ENCODE results near the gene C4orf36.
A peak's percentile ranks its signal among the peaks of the same experiment; 100 is the strongest.

C4orf36 gene

DNA sequence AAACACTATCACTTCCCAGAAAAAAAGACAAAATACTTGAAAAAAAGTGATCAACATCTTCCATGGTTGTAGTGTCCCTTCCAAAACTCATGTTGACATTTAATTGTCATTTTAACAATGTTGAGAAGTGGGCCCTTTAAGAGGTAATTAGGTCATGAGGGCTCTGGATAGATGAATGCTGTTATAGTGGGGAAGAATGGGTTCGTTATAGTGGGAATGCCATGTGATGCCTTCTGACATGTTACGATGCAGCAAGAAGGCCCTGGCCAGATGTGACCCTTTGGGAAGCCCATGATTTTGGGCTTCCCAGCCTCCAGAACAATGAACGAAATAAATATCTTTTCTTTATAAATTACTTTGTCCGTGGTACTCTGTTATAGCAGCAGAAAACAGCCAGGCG is 39.0 kb downstream of the C4orf36 start:
- DNase-seq = no peak

DNA sequence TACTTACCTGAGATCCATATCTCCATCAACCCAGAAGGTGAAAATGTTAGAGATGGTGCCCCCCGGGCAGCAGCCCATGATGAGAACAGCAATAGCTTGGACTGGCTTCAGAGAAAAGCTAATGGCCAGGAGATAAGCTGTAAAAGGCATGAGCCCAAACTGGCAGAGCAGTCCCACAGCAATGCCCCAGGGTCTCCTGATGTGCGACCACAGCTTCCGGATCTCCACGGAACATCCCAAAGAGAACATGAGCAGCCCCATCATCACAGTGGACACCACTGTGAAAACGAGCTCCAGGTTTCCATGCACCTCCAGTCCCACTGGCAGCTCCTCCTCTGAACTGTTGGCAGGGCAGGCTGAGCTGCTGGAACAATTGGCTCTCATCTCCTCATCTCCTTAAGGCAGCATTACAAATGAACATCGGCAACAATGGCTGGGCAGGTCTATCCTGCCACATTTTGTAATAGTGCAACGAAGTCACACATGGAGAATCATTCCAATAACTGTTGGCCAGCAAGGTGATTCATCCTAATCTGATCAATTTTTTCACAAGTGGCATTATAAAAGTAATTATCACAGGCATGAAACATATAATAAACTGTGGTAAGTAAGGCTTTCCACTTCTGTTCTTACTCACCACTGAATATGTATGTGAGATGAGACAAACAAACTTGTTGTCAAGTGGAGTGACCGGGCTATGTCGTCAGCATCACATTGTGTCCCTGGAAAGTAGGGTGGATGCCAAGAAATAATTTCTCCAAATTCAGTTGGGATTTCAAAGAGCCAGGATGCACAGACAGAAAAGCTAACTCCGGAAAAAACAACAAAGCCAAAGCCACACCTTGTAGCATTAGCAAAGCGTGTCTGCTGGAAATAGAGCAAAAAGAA is 43.2 kb downstream of the C4orf36 start, which contains the start of gene SLC10A6:
TSS of gene SLC10A6 (minus strand) at position 653 of the 888 bp plus-strand sequence. CDS start at position 384, 269 bp downstream.
- no peak for DNase-seq

DNA sequence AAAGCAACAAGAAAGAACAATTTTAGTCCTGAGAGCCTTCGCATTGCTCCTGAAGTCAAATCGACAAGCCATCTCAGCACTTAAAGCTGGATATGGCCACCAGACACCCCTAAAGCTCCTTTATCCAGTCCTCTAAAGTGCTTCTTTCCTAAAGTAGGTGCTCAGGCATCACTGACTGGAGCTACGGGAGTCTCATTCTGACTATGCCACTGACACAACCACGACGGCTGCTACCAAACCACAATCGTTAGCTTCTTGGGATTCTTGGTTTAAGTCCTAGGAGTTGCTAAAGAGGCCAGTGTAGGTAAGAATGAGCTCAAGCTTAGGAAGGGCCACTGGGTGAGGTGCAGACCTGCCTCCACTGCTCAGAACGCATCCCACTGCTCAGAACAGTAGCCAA is 44.1 kb downstream of the C4orf36 start:
- no peak for DNase-seq

DNA sequence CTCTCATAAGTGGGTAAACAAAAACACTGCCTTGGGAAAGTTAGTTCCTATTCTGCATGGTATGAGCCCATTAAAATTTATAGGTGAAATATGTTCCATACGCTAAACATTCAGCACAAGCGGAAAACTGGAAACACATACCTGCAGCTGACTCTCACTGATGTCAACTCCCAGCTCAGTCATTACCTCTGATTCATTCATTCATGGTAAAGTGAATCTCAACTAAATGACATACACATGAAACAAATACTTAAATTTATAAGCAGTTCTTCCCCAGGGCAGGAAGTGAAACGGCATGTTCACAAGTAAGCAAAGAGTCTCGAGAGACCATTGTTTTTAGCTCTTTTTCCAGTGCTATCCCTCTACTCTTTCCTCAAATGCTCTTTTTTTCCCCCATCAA is 44.7 kb downstream of the C4orf36 start:
- no peak for DNase-seq

DNA sequence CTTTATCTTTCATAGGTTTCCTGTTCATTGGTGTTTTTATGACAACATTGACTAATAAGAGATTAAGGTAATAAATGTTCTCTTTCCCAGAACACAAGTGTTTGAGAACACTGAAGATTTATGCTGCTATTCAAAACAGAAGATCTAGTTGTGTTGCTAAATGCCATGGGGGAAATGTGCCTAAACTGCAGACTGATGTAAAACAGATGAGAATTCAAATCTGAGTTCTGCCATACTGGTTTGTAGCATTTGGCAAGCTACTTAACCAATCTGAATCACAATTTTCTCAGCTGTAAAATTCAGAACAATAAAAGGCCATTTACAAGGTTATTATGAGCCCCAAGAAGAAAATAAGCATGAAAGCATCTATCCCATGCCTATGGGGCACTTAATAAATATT is 45.3 kb downstream of the C4orf36 start:
- DNase-seq = no peak

DNA sequence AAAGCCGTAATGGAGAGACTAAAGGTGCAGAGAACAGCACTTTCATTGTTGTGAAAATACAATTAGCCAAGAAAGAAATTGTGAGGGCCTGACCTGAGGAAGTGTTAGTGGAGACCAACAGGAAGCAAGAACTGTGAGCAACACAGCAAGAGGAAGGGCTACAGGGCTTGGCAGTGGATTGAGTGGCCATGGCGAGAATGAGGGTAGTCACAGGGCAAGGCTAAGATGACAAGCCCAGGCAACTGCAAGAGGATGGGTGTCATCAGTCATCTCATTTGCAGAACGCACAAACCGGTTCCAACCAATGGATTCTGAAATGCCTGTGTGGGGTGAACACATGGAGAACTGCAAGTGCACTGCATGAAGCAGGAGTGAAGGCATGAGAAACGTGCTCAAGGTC is 46.6 kb downstream of the C4orf36 start:
- no peak for DNase-seq

DNA sequence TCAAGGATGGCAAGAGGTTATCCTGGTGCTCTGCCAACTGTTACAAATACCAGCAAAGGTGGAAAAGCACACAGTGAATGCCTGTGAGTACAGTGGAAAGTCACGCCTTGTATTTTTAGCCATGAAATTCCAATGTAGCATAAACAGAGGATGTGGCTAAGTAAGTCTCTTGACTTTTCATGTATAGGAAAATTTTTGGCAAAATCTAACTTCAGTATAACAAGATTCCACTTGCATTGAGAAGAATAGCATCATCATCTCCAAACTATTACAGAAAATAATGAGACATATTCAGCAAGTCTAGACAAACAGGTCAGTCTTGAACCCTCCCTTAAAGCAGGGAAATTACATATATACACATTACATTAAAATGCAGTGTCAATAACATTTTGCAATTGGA is 50.9 kb downstream of the C4orf36 start:
- DNase-seq = no peak

DNA sequence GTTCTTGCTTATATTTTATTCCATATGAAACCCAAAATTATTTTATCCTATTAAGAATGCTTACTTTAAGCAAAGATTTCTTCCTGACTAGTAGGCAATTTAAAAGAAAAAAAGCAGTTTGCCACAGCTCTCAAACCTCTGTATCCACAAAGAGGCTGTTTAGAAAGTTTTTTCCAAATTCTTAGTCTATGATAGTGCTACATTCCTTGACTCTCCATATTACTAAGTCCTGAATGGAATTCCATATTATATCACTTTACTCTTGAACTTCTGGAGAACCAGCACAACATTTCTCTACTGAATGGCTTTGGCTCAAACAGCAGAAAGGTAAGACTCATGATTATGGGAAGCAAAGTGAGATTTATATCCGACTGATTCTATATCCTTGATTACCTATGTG is 51.4 kb downstream of the C4orf36 start:
- DNase-seq = no peak

DNA sequence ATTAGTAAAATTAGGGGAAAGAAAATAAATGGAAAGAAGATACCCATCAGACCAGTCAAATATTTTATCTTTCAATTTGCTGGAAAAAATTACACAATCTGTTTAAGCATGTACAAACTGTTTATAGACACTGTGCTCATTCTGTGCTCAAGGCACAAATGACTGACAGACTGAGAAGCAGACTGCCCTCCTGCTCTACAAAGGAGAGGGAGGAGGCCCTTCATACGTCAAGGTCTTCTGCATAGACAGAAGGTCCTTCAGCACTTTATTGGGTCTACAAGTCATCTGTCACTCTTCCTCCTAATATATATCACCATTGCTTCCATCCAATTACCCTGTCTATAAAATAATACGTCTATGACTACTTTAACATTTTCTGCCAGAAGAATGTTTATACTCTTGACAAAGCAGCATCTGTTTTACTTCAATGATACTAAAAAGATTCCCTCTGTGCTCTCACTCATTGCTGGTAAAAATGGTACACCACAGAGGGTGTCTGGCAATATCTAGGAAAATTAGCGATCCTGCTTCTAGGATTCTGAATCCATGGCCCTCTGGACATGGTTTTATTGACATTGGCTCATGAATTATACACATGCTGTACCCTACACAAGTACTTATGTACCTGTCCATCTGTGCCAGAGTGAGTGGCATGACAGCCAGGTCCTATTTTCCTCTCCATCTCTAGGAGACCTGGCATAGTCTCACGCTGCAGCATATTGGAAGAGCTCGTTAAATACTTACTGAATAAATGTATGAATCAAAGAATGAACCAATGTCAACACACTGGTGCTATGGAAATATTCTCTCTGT is 54.3 kb downstream of the C4orf36 start:
- peak; percentile 74 for DNase-seq

DNA sequence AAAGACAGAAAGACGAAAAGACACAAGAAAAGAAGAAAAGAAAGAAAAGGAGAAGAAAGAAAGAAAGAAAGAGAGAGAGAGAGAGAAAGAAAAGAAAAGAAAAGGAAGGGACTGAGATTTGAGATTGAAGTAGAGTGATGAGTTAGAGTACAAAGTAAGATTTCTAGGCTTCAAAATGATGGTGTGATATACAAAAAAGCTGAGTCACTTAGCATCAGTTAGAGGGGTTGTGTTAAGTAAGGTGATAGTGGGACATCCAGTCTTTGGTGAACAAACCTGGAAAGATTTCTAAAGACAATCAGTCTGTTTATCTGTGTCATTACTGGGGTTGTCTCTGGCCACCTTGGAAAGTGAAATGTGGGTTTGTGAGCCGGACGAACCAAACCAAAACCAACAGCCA is 56.5 kb downstream of the C4orf36 start:
- no peak for DNase-seq

DNA sequence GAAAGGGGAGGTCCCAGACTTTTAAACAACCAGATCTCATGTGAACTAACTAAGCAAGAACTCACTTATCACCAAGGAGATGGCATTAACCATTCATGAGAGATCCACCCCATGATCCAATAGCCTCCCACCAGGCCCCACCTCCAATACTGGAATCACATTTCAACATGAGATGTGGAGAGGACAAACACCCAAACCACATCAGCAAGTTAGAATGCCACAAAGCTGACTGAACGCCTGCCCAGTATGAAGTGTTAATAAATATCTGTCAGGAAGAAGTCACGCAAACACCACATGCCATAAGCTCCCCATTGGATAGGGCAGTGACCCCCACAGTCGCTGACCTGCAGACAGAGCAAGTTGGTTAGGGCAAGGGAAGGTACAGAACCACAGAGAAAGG is 57.3 kb downstream of the C4orf36 start:
- DNase-seq = no peak

DNA sequence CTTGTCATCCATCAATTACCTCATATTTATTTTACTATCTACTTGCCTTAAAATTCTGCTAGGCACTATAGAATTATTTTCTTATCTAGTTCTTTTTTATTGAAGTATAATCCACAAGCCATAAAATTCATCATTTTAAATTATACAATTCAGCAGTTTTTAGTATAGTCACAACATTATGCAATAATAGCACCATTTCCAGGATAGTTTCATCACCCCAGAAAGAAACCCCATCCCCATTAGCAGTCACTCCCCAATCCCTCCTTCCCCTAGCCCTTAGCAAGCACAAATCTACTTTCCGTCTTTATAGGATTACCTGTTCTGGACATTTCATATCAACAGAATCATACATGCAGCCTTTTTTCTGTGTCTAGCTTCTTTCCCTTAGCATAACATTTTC is 58.6 kb downstream of the C4orf36 start:
- DNase-seq = no peak

DNA sequence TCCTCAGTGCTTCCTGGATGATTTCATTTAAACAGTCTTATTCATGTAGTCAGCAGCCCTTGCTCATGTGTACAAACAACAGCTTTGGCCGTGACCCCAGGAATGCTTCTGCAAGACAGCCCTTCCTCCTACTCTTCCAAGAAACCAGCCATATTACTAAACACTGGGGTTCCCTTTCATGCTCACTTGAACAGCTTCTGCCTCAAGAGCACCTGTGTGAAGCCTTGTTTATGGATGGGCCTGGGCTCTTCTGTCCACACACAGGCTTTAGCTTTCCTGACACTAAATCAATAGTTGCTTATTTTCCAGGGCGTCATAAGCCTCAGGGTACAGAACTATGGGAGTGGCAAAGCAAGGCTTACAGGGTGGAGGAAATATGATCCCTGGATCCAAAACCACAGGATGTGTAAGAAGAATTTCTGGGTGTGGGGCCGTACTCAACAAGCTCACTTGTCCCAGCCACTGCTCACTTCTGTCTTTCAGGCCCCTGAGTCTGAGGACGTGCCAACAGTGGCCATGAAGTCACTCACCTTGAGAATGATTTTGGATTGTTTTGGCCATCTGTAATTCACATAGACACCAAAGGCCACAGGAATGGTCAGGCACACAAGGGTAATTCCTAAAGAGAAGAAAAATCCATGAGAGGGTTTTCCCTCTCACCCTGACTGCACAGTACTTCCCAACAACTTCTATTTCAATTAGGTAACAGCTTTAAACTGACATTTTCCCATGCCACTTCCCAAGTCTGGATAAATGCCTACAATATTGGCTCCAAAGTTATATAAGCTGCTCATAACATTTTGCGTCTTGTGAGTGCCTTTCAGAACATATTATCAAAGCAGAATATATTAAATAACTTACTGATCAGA is 60.7 kb downstream of the C4orf36 start:
- no peak for DNase-seq
